Measurements from ENCODE around the gene GAB2. TPM values are rescaled to one million over a fixed set of nuclear protein-coding genes. Genes with fewer than 3 reads are reported as not detected.
"Not testable (repeated sequence)": the region's sequence is repeated elsewhere in the genome, so short reads cannot be mapped to it uniquely, and the experiment has no call there.

The GAB2 gene
- total RNA-seq, 2 experiments from 2014 or later: 1.2 to 1.3 TPM

DNA sequence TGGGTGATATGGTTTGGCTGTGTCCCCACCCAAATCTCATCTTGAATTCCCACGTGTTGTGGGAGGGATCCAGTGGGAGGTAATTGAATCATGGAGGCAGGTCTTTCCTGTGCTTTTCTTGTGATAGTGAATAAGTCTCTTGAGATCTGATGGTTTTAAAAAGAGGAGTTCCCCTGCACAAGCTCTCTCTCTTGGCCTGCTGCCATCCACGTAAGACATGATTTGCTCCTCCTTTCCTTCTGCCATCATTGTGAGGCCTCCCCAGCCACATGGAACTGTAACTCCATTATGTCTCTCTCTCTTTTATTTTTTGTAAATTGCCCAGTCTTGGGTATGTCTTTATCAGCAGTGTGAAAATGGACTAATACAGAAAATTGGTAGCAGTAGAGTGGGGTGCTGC is 145.8 kb downstream of the GAB2 start:
- H3K4me2 ChIP-seq (ENCODE audit: low read length); H4K20me1 ChIP-seq (ENCODE audit: insufficient read depth, low read length); CTCF ChIA-PET (ENCODE audit: unreplicated experiment); H3K9me2 ChIP-seq (ENCODE audit: insufficient read depth, low read length); H3K79me2 ChIP-seq (ENCODE audit: insufficient read depth, low read depth, low read length); BruUV-seq (replicated peaks); intact Hi-C loops (cut with micrococcal nuclease; ENCODE audit: unreplicated experiment); POLR2A ChIA-PET; H3K4me1 ChIP-seq (ENCODE audit: insufficient read depth, low read length, poor library complexity, severe bottlenecking); H3K27ac ChIP-seq (ENCODE audit: low read depth, low read length, poor library complexity, severe bottlenecking); H3K36me3 ChIP-seq (ENCODE audit: insufficient read depth, low read length); DNase-seq (ENCODE audit: low spot score); H2AFZ ChIP-seq (ENCODE audit: low read length); H3K4me3 ChIP-seq (ENCODE audit: low read depth, low read length, poor library complexity, severe bottlenecking); H3K9me3 ChIP-seq (ENCODE audit: low read length): not testable (repeated sequence)

DNA sequence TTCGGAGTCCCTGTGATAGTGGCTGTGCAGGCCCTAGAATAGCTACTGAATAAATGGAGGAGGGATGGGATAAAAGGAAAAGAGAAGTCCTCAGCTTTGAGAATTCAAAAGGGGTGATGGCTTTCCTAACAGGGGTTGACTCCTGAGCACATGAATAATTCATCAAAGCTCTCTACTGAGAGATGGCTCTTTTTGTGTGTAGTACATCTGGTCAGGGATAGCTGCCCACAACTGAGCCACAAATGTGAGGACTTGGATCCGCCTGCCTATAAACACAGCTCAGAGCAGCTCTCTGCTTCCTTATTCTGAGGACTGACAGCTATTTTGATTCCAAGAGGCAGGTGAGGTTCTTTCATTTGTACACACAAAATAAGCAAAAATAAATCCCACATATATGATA is 146.6 kb downstream of the GAB2 start:
- H3K79me2 ChIP-seq (ENCODE audit: insufficient read depth, low read depth, low read length): no peaks in the 10 kb centered on the region
- CTCF ChIA-PET (ENCODE audit: unreplicated experiment): no interaction called here
- H3K9me2 ChIP-seq (ENCODE audit: insufficient read depth, low read length): no peaks in the 10 kb centered on the region
- DNase-seq (ENCODE audit: low spot score): no peak
- H3K4me1 ChIP-seq (ENCODE audit: insufficient read depth, low read length, poor library complexity, severe bottlenecking): no peaks in the 10 kb centered on the region
- H3K4me3 ChIP-seq (ENCODE audit: low read depth, low read length, poor library complexity, severe bottlenecking): no peak overlapping the region
- no peak overlapping the region for H2AFZ ChIP-seq (ENCODE audit: low read length)
- BruUV-seq (replicated peaks): no TSS peak
- TF ChIP-seq EZH2phosphoT487 (IDR thresholded peaks at IDR 0.05; ENCODE audit: borderline replicate concordance, low read depth, low read length): no peak
- TF ChIP-seq, protein P1, sequence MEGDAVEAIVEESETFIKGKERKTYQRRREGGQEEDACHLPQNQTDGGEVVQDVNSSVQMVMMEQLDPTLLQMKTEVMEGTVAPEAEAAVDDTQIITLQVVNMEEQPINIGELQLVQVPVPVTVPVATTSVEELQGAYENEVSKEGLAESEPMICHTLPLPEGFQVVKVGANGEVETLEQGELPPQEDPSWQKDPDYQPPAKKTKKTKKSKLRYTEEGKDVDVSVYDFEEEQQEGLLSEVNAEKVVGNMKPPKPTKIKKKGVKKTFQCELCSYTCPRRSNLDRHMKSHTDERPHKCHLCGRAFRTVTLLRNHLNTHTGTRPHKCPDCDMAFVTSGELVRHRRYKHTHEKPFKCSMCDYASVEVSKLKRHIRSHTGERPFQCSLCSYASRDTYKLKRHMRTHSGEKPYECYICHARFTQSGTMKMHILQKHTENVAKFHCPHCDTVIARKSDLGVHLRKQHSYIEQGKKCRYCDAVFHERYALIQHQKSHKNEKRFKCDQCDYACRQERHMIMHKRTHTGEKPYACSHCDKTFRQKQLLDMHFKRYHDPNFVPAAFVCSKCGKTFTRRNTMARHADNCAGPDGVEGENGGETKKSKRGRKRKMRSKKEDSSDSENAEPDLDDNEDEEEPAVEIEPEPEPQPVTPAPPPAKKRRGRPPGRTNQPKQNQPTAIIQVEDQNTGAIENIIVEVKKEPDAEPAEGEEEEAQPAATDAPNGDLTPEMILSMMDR (conservative IDR thresholded peaks at IDR 0.05; ENCODE audit: low read length): no peak
- H3K27ac ChIP-seq (ENCODE audit: low read depth, low read length, poor library complexity, severe bottlenecking): no peak overlapping the region
- no peak overlapping the region for H3K4me2 ChIP-seq (ENCODE audit: low read length)
- no peaks in the 10 kb centered on the region for H3K36me3 ChIP-seq (ENCODE audit: insufficient read depth, low read length)
- H3K9me3 ChIP-seq (ENCODE audit: low read length): no peaks in the 10 kb centered on the region
- intact Hi-C loops (cut with micrococcal nuclease; ENCODE audit: unreplicated experiment): no loop called here
- no peaks in the 10 kb centered on the region for H4K20me1 ChIP-seq (ENCODE audit: insufficient read depth, low read length)
- POLR2A ChIA-PET: interaction anchor here (0.7 to 1.1 kb wide), 2 partner anchors 8 to 9 kb away, joined by 3 read pairs; no protein-coding TSS in a partner anchor

DNA sequence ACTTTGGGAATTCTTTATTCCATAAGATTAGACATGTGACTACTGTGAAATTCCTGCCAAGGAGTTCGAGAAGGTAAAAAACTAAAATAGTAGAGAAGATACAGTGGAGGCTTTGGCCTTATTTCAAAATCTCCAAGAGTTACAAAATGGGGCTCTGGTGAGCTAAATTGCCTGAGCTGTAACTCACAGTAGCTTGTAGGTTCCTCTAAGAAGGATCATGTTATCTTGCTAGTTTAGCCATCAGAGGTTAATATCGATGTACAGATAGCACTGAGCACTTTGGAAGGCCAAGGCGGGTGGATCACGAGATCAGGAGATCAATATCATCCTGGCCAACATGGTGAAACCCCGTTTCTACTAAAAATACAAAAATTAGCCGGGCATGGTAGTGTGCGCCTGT is 147.8 kb downstream of the GAB2 start:
- ChIA-PET CTCF (ENCODE audit: unreplicated experiment) (no interaction called here), POLR2A (no interaction called here)
- DNase-seq (ENCODE audit: low spot score): no peak

More for the DNA sequence above, 147.8 kb downstream of the GAB2 start:
- Histone ChIP-seq H3K4me3 (ENCODE audit: low read depth, low read length, poor library complexity, severe bottlenecking) (no peak overlapping the region), H3K4me1 (ENCODE audit: insufficient read depth, low read length, poor library complexity, severe bottlenecking) (no peaks in the 10 kb centered on the region), H3K4me2 (ENCODE audit: low read length) (no peak overlapping the region), H3K36me3 (ENCODE audit: insufficient read depth, low read length) (no peaks in the 10 kb centered on the region), H3K79me2 (ENCODE audit: insufficient read depth, low read depth, low read length) (no peaks in the 10 kb centered on the region), H4K20me1 (ENCODE audit: insufficient read depth, low read length) (no peaks in the 10 kb centered on the region), H3K9me3 (ENCODE audit: low read length) (no peaks in the 10 kb centered on the region), H3K27ac (ENCODE audit: low read depth, low read length, poor library complexity, severe bottlenecking) (no peak overlapping the region), H2AFZ (ENCODE audit: low read length) (no peak overlapping the region), H3K9me2 (ENCODE audit: insufficient read depth, low read length) (no peaks in the 10 kb centered on the region)
- BruUV-seq (replicated peaks): no TSS peak
- TF ChIP-seq, protein P1 (conservative IDR thresholded peaks at IDR 0.05; ENCODE audit: low read length): no peak
- TF ChIP-seq EZH2phosphoT487 (IDR thresholded peaks at IDR 0.05; ENCODE audit: borderline replicate concordance, low read depth, low read length): no peak
- intact Hi-C loops (cut with micrococcal nuclease; ENCODE audit: unreplicated experiment): no loop called here
